ENCODE results near the gene HELB. TPM values are rescaled to one million over a fixed set of nuclear protein-coding genes. Genes with fewer than 3 reads are reported as not detected.

The HELB gene
- total and polyA plus RNA-seq, 2 donors (not counting 3 experiments of a cell fraction or from before 2014, with no cell fraction given) = 0.75 to 4.0 TPM

GRCh38 chr12:66379616-66380015 is 77.3 kb downstream of the HELB start:
- no peaks in the 10 kb centered on the region for H3K9me3 ChIP-seq (replicated peaks; ENCODE audit: control insufficient read depth, insufficient read depth, low read length)
- no peak for TF ChIP-seq EZH2 (IDR thresholded peaks at IDR 0.05; ENCODE audit: borderline replicate concordance, low read depth, low read length, severe bottlenecking)
- TF ChIP-seq POLR2AphosphoS5 (IDR thresholded peaks at IDR 0.05; ENCODE audit: insufficient read depth, low read depth, low read length) = no peak
- TF ChIP-seq FOS (IDR thresholded peaks at IDR 0.05; ENCODE audit: borderline replicate concordance, insufficient read depth, low read length) = no peak
- no peak for TF ChIP-seq MAX (IDR thresholded peaks at IDR 0.05; ENCODE audit: insufficient read depth, insufficient read length)
- TF ChIP-seq CTCF (IDR thresholded peaks at IDR 0.05; ENCODE audit: extremely low read depth in 1 of 2, insufficient read depth in 1 of 2, low read depth in 1 of 2, low read length in 2 of 2) = no peak
- TF ChIP-seq POLR2A (IDR thresholded peaks at IDR 0.05; ENCODE audit: low read depth, low read length) = no peak
- no peak for TF ChIP-seq GATA2 (IDR thresholded peaks at IDR 0.05; ENCODE audit: insufficient read depth, insufficient read length, low read depth, low read length)
- no peak for TF ChIP-seq MYC (IDR thresholded peaks at IDR 0.05; ENCODE audit: low read depth, low read length)
- TF ChIP-seq JUN (IDR thresholded peaks at IDR 0.05; ENCODE audit: borderline replicate concordance, insufficient read depth, insufficient read length, low read depth) = no peak
- H3K4me3 ChIP-seq (replicated peaks in 1 of 3; ENCODE audit: insufficient read depth in 1 of 3, low read depth in 1 of 3, low read length in 3 of 3) = no peak overlapping the region
- H3K27me3 ChIP-seq (ENCODE audit: control insufficient read depth in 2 of 2, insufficient read depth in 2 of 2, low read length in 2 of 2) = peaks cover 0 to 2% of the 10 kb centered on the region in 2 experiments
- FAIRE-seq = no peak
- POLR2A ChIA-PET = no interaction called here
- no TSS peak for BruUV-seq (replicated peaks)
- CTCF ChIA-PET = interaction anchor here (0.8 to 1.5 kb wide), 2 partner anchors 12 to 320 kb away, joined by 3 to 6 read pairs; no protein-coding TSS in a partner anchor
- no peak overlapping the region for H2AFZ ChIP-seq (ENCODE audit: low read depth, low read length)
- H3K27ac ChIP-seq (ENCODE audit: insufficient read depth, low read depth, low read length) = no peak overlapping the region
- no peaks in the 10 kb centered on the region for H4K20me1 ChIP-seq (replicated peaks; ENCODE audit: control insufficient read depth, extremely low read depth, insufficient read depth, low read length)
- intact Hi-C loops (cut with micrococcal nuclease) (no loop called here), dilution Hi-C loops (cut with MboI; ENCODE audit: extremely low pct_ligation_motif_present, low sequenced_read_pairs) (no loop called here)
- H3K4me2 ChIP-seq (ENCODE audit: insufficient read depth, low read length) = no peak overlapping the region
- no peak for DNase-seq (ENCODE audit: low read depth, low spot score)
- H3K4me1 ChIP-seq (ENCODE audit: control insufficient read depth, extremely low read depth, insufficient read depth, low read length) = no peaks in the 10 kb centered on the region
- H3K79me2 ChIP-seq (ENCODE audit: control insufficient read depth, insufficient read depth, low read length) = no peaks in the 10 kb centered on the region
- no peak overlapping the region for H3K9ac ChIP-seq (replicated peaks; ENCODE audit: extremely low read depth, insufficient read depth, low read length)
- H3K36me3 ChIP-seq (ENCODE audit: control insufficient read depth in 2 of 2, extremely low read depth in 1 of 2, insufficient read depth in 2 of 2, low read length in 2 of 2) = no peaks in the 10 kb centered on the region
- no peaks in the 10 kb centered on the region for H3K9me1 ChIP-seq (replicated peaks; ENCODE audit: control insufficient read depth, extremely low read depth, insufficient read depth, low read length)
